Measurements from ENCODE around the gene SNRNP27. TPM values are rescaled to one million over a fixed set of nuclear protein-coding genes. Genes with fewer than 3 reads are reported as not detected.

SNRNP27 gene
- total and polyA plus RNA-seq, 2 donors (not counting 1 experiment from before 2014, with no cell fraction given) = 38.8 to 62.9 TPM

DNA sequence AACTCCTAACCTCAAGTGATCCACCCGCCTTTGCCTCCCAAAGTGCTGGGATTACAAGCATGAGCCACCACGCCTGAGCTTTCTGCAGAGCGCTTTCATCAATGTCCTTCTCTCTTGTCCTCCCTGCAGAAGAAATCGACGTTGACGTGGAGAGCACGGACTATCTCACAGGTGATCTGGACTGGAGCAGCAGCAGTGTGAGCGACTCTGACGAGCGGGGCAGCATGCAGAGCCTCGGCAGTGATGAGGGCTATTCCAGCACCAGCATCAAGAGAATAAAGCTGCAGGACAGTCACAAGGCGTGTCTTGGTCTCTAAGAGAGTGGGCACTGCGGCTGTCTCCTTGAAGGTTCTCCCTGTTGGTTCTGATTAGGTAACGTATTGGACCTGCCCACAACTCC lies 44.2 kb downstream of the SNRNP27 start:
- Histone ChIP-seq H3K27ac (ENCODE audit: insufficient read depth, low read length) (no peak overlapping the region), H2AFZ (ENCODE audit: low read length) (no peak overlapping the region), H3K36me3 (ENCODE audit: control insufficient read depth, insufficient read depth, low read length) (peaks cover 6% of the 10 kb centered on the region), H3K9me3 (ENCODE audit: control insufficient read depth, insufficient read depth, low read depth, low read length) (no peaks in the 10 kb centered on the region), H4K20me1 (ENCODE audit: control insufficient read depth, extremely low read depth, insufficient read depth, low read length) (no peaks in the 10 kb centered on the region), H3K4me1 (ENCODE audit: control insufficient read depth, extremely low read depth, insufficient read depth, low read length) (peaks cover 9% of the 10 kb centered on the region), H3K79me2 (ENCODE audit: control insufficient read depth, insufficient read depth, low read length) (no peaks in the 10 kb centered on the region), H3K27me3 (ENCODE audit: control insufficient read depth, insufficient read depth, low read length) (no peaks in the 10 kb centered on the region), H3K4me2 (ENCODE audit: extremely low read depth, insufficient read depth, low read length) (no peak overlapping the region), H3K9ac (ENCODE audit: insufficient read depth, low read length) (no peak overlapping the region), H3K4me3 (replicated peaks in 1 of 4; ENCODE audit: control extremely low read depth in 1 of 4, insufficient read depth in 1 of 4, low read depth in 3 of 4, low read length in 4 of 4) (no peak overlapping the region)
- DNase-seq (ENCODE audit: low read depth in 2 of 2) = no peak
- TF ChIP-seq, protein P1, sequence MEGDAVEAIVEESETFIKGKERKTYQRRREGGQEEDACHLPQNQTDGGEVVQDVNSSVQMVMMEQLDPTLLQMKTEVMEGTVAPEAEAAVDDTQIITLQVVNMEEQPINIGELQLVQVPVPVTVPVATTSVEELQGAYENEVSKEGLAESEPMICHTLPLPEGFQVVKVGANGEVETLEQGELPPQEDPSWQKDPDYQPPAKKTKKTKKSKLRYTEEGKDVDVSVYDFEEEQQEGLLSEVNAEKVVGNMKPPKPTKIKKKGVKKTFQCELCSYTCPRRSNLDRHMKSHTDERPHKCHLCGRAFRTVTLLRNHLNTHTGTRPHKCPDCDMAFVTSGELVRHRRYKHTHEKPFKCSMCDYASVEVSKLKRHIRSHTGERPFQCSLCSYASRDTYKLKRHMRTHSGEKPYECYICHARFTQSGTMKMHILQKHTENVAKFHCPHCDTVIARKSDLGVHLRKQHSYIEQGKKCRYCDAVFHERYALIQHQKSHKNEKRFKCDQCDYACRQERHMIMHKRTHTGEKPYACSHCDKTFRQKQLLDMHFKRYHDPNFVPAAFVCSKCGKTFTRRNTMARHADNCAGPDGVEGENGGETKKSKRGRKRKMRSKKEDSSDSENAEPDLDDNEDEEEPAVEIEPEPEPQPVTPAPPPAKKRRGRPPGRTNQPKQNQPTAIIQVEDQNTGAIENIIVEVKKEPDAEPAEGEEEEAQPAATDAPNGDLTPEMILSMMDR (conservative IDR thresholded peaks at IDR 0.05 in 1 of 2, IDR thresholded peaks at IDR 0.05 in 1 of 2; ENCODE audit: low read depth in 1 of 2, low read length in 2 of 2) = no peak
- TF ChIP-seq EZH2 (IDR thresholded peaks at IDR 0.05; ENCODE audit: low read length, missing control alignments) = no peak

DNA sequence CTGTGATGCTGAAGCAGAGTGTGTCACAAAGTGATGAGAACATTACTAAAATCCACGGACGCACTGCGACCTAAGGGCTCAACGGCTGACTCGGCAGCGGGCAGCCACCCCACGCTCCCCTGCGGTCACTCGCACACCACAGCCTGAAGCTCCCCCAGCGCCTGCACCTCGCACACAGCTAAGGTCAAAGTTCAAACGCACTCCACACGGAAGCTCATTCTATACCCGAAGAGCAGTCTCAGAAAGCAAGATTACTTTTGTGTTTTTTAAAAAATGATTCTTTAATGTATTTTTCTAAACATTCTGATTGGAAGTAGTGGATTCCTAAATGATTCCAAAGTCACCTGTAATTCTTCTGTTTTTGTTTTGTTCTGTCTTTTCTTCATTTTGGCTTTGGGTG lies 46.0 kb downstream of the SNRNP27 start:
- TF ChIP-seq, protein P1 (conservative IDR thresholded peaks at IDR 0.05 in 1 of 2, IDR thresholded peaks at IDR 0.05 in 1 of 2; ENCODE audit: low read depth in 1 of 2, low read length in 2 of 2) = no peak
- no peak for TF ChIP-seq EZH2 (IDR thresholded peaks at IDR 0.05; ENCODE audit: low read length, missing control alignments)
- no peak overlapping the region for H3K4me2 ChIP-seq (ENCODE audit: extremely low read depth, insufficient read depth, low read length)
- H3K27ac ChIP-seq (ENCODE audit: insufficient read depth, low read length) = no peak overlapping the region
- DNase-seq (ENCODE audit: low read depth in 2 of 2) = no peak
- no peaks in the 10 kb centered on the region for H3K9me3 ChIP-seq (ENCODE audit: control insufficient read depth, insufficient read depth, low read depth, low read length)
- H3K4me3 ChIP-seq (replicated peaks in 1 of 4; ENCODE audit: control extremely low read depth in 1 of 4, insufficient read depth in 1 of 4, low read depth in 3 of 4, low read length in 4 of 4) = no peak overlapping the region
- no peak overlapping the region for H3K9ac ChIP-seq (ENCODE audit: insufficient read depth, low read length)
- no peaks in the 10 kb centered on the region for H3K79me2 ChIP-seq (ENCODE audit: control insufficient read depth, insufficient read depth, low read length)
- H2AFZ ChIP-seq (ENCODE audit: low read length) = no peak overlapping the region
- peaks cover 6% of the 10 kb centered on the region for H3K36me3 ChIP-seq (ENCODE audit: control insufficient read depth, insufficient read depth, low read length)
- H4K20me1 ChIP-seq (ENCODE audit: control insufficient read depth, extremely low read depth, insufficient read depth, low read length) = no peaks in the 10 kb centered on the region
- peaks cover 2% of the 10 kb centered on the region for H3K4me1 ChIP-seq (ENCODE audit: control insufficient read depth, extremely low read depth, insufficient read depth, low read length)
- H3K27me3 ChIP-seq (ENCODE audit: control insufficient read depth, insufficient read depth, low read length) = no peaks in the 10 kb centered on the region

DNA sequence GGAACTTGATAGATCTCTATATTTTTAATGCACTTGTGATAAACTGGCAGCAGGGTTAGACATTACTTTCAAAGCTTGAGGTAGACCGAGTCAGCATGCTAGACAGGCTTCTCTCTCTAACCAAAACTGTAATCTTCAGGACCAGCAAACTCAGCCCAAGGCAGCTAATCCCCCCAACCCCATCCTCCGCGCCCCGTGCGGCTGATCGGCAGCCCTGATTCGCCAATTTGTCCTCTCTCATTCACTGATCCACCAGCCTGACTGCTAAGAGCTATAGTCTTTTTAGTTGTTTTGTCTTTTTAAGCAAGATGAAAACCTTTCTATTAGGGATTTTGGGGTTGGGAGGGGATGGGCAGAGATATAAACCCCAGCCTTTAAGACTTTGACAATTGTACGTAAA lies 46.9 kb downstream of the SNRNP27 start:
- H3K27me3 ChIP-seq (ENCODE audit: control insufficient read depth, insufficient read depth, low read length) = no peaks in the 10 kb centered on the region
- H2AFZ ChIP-seq (ENCODE audit: low read length) = no peak overlapping the region
- no peak overlapping the region for H3K4me3 ChIP-seq (replicated peaks in 1 of 4; ENCODE audit: control extremely low read depth in 1 of 4, insufficient read depth in 1 of 4, low read depth in 3 of 4, low read length in 4 of 4)
- H3K36me3 ChIP-seq (ENCODE audit: control insufficient read depth, insufficient read depth, low read length) = peaks cover 6% of the 10 kb centered on the region
- no peaks in the 10 kb centered on the region for H3K79me2 ChIP-seq (ENCODE audit: control insufficient read depth, insufficient read depth, low read length)
- H3K4me2 ChIP-seq (ENCODE audit: extremely low read depth, insufficient read depth, low read length) = no peak overlapping the region
- H3K9ac ChIP-seq (ENCODE audit: insufficient read depth, low read length) = no peak overlapping the region
- DNase-seq (ENCODE audit: low read depth in 2 of 2) = no peak
- H3K27ac ChIP-seq (ENCODE audit: insufficient read depth, low read length) = no peak overlapping the region
- H3K4me1 ChIP-seq (ENCODE audit: control insufficient read depth, extremely low read depth, insufficient read depth, low read length) = no peaks in the 10 kb centered on the region
- TF ChIP-seq, protein P1 (conservative IDR thresholded peaks at IDR 0.05 in 1 of 2, IDR thresholded peaks at IDR 0.05 in 1 of 2; ENCODE audit: low read depth in 1 of 2, low read length in 2 of 2) = no peak
- no peak for TF ChIP-seq EZH2 (IDR thresholded peaks at IDR 0.05; ENCODE audit: low read length, missing control alignments)
- no peaks in the 10 kb centered on the region for H3K9me3 ChIP-seq (ENCODE audit: control insufficient read depth, insufficient read depth, low read depth, low read length)
- no peaks in the 10 kb centered on the region for H4K20me1 ChIP-seq (ENCODE audit: control insufficient read depth, extremely low read depth, insufficient read depth, low read length)
